ENCODE results near the gene SCN2B. TPM values are rescaled to one million over a fixed set of nuclear protein-coding genes. Genes with fewer than 3 reads are reported as not detected.
"Not testable (repeated sequence)": the region's sequence is repeated elsewhere in the genome, so short reads cannot be mapped to it uniquely, and the experiment has no call there.

Gene SCN2B
- total and polyA plus RNA-seq, 12 donors: 2.9 to 26.7 (median 16.1) TPM

DNA sequence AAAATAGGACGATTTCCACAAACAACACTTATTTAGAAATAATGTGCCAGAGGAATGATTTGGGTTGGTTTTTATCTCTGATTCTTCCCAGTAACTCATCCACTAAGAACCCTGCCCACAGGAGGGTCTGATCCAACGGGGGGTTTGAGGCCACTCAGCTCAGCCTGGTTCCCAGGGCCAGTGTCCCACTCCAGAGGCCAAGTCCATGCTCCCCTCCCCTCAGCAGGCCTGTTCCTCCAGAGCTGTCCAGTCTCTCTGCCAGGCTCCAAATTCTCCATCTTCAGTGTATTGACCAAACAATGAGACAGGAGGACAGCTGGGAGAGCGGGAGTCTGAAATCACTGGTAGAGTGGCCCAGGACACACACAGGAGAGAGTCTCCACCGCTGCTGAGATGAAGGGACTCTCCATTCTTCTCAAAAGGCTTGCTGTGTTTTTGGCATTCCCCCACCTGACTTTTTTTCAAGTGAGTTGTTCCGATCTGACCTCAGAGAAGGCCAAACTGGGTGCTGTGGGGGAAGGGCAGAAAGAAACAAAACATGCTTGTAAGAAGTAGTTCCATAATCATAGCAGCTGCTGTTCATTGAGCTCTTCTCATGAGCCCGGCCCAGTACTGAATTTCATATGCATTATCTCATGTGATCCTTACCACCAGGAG lies 17.6 kb upstream of the SCN2B start:
- Histone ChIP-seq H3K36me3 (peaks cover 0 to 53% (median 0%) of the 10 kb centered on the region in 9 donors), H3K4me3 (no peak overlapping the region), H3K9me3 (peaks cover 0 to 11% (median 0%) of the 10 kb centered on the region in 11 donors), H3K27me3 (peaks cover 0 to 5% (median 0%) of the 10 kb centered on the region in 7 donors), H3K27ac (peak overlapping the region; percentile 16 to 92 (median 80)), H3K4me1 (peaks cover 8 to 33% (median 24%) of the 10 kb centered on the region in 9 donors)
- ATAC-seq (no peak), DNase-seq (no peak)
- intact Hi-C loops (cut with DNase I): loop anchor here in 4 of 10 donors (2.0 to 10.0 kb wide), 4 partner anchors 17 to 311 kb away; partner anchors contain the start of genes SCN2B (in 1 of the 4) and UBE4A (in 1 of the 4)
- WGBS, 2 donors: 63 to 70% methylated on average over 6 of the region's 6 CpGs
- TF ChIP-seq, protein P1, sequence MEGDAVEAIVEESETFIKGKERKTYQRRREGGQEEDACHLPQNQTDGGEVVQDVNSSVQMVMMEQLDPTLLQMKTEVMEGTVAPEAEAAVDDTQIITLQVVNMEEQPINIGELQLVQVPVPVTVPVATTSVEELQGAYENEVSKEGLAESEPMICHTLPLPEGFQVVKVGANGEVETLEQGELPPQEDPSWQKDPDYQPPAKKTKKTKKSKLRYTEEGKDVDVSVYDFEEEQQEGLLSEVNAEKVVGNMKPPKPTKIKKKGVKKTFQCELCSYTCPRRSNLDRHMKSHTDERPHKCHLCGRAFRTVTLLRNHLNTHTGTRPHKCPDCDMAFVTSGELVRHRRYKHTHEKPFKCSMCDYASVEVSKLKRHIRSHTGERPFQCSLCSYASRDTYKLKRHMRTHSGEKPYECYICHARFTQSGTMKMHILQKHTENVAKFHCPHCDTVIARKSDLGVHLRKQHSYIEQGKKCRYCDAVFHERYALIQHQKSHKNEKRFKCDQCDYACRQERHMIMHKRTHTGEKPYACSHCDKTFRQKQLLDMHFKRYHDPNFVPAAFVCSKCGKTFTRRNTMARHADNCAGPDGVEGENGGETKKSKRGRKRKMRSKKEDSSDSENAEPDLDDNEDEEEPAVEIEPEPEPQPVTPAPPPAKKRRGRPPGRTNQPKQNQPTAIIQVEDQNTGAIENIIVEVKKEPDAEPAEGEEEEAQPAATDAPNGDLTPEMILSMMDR (IDR thresholded peaks at IDR 0.05): no peak

DNA sequence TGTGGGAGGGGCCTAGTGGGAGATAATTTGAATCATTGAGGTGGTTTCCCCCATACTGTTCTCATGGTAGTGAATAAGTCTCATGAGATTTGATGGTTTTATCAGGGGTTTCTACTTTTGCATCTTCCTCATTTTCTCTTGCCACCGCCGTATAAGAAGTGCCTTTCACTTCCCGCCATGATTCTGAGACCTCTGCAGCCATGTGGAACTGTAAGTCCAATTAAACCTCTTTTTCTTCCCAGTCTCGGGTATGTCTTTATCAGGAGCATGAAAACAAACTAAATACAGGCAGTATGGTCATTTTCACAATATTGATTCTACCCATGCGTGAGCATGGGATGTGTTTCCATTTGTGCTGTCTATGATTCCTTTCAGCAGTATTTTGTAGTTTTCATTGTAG lies 16.4 kb upstream of the SCN2B start:
- not testable (repeated sequence) for ATAC-seq
- 93 to 95% methylated on average over 5 of the region's 5 CpGs for WGBS, 2 donors

DNA sequence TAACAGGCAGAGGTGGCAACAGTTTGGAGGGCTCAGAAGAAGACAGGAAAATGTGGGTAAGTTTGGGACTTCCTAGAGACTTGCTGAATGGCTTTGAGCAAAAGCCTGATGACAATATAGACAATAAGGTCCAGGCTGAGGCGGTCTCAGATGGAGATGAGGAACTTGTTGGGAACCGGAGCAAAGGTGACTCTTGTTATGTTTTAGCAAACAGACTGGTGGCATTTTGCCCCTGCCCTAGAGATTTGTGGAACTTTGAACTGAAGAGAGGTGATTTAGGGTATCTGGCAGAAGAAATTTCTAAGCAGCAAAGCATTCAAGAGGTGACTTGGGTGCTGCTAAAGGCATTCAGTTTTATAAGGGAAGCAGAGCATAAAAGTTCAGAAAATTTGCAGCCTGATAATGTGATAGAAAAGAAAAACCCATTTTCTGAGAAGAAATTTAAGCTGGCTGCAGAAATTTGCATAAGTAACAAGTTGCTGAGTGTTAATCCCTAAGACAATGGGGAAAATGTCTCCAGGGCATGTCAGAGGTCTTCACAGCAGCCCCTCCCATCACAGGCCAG lies 14.6 kb upstream of the SCN2B start:
- Histone ChIP-seq H3K4me1 (peaks cover 8 to 31% (median 18%) of the 10 kb centered on the region in 9 donors), H3K9me3 (peaks cover 0 to 11% (median 0%) of the 10 kb centered on the region in 11 donors), H3K36me3 (peaks cover 0 to 32% (median 0%) of the 10 kb centered on the region in 9 donors)
- intact Hi-C loops (cut with DNase I): loop anchor here in 2 of 10 donors (10.0 kb wide), 2 partner anchors 294 to 314 kb away; no protein-coding TSS in a partner anchor
- not testable (repeated sequence) for DNase-seq, H3K4me3 ChIP-seq, ATAC-seq, H3K27me3 ChIP-seq, H3K27ac ChIP-seq
- 67 to 93% methylated on average over 2 of the region's 2 CpGs for WGBS, 2 donors

More for the DNA sequence above, 16.4 kb upstream of the SCN2B start:
- not testable (repeated sequence) for H3K4me3 ChIP-seq, H3K27me3 ChIP-seq, DNase-seq
- H3K36me3 ChIP-seq: peaks cover 0 to 50% (median 0%) of the 10 kb centered on the region in 9 donors
- H3K4me1 ChIP-seq: peaks cover 8 to 26% (median 16%) of the 10 kb centered on the region in 9 donors
- H3K27ac ChIP-seq: peak overlapping the region in 1 of 10 donors; percentile 84
- peaks cover 0 to 11% (median 0%) of the 10 kb centered on the region in 11 donors for H3K9me3 ChIP-seq
- intact Hi-C loops (cut with DNase I): loop anchor here in 2 of 10 donors (10.0 kb wide), 2 partner anchors 292 to 312 kb away; no protein-coding TSS in a partner anchor

DNA sequence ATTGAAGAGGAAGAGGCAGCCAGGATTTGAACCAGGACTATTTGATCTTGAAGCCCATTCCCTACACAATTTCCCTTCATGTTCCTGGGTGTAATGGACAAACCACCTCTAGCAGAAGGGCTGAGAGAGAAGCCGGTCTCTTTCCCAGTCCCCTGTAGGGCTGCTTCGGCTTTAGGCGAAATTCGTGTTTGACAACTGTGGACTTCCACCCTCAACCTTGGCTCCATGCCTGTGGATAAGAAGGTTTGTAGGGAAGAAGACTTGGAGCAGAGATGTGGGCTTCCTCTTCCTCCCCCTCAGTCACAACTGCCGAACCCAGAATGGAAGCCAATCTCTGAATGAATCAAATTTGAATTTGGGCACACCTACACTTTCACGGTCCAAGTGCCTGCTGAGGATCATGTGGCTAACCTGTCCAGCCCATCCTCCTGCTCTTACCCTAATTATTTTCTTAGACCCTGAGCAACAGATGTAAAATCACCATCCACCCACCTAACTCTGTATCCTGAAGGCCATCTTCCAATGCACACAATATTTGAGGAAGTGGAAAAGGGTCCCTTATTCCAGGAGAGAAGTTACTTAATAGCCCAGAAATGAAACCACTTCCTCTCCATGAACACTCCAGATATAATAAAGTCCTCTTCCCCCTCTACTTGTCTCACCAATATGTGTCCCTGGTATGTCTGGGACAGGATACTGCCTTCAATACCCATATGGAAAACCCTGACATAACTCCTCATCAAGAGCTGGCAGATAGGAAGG lies 10.1 kb upstream of the SCN2B start:
- Histone ChIP-seq H3K36me3 (no peaks in the 10 kb centered on the region), H3K4me1 (peaks cover 0 to 38% (median 0%) of the 10 kb centered on the region in 9 donors), H3K4me3 (no peak overlapping the region), H3K27me3 (peaks cover 0 to 14% (median 4%) of the 10 kb centered on the region in 7 donors), H3K9me3 (peaks cover 0 to 8% (median 0%) of the 10 kb centered on the region in 11 donors), H3K27ac (no peak overlapping the region)
- WGBS, 2 donors: 54 to 72% methylated on average over 6 of the region's 6 CpGs
- TF ChIP-seq, protein P1 (IDR thresholded peaks at IDR 0.05): no peak
- no peak for ATAC-seq
- DNase-seq: no peak
- intact Hi-C loops (cut with DNase I): no loop called here
